Smooth muscle cell (in vitro differentiated cells): ENCODE measurements around the gene SLC49A4. TPM values are rescaled to one million over a fixed set of nuclear protein-coding genes. Genes with fewer than 3 reads are reported as not detected.

Source experiments
- DNase-seq: peaks from one replicate; lab custom pipeline; 2025; ENCODE audit not compliant: unreplicated experiment; lab: John Stamatoyannopoulos, UW
- H2AFZ ChIP-seq: fragments of 200-600 bp; sonication (generic); 2 replicates; pipeline ENCODE4 v1.6.0; 2016; ENCODE audit warnings: antibody characterized with exemption, low read depth, mild to moderate bottlenecking
- H3F3A ChIP-seq: fragments of 200-600 bp; sonication (generic); 2 replicates; pipeline ENCODE4 v1.6.0; 2017; ENCODE audit warnings: antibody characterized with exemption, low read depth
- H3K27ac ChIP-seq: fragments of 200-600 bp; sonication (generic); 2 replicates; pipeline ENCODE4 v1.5.1; 2016; ENCODE audit warnings: low read depth, mild to moderate bottlenecking
- H3K27me3 ChIP-seq: fragments of 200-600 bp; sonication (generic); 2 replicates; pipeline ENCODE4 v1.6.1; 2016; ENCODE audit warnings: low read depth, mild to moderate bottlenecking
- H3K36me3 ChIP-seq: fragments of 200-600 bp; sonication (generic); 2 replicates; pipeline ENCODE4 v1.5.1; 2016; ENCODE audit warnings: low read depth
- H3K4me1 ChIP-seq: fragments of 200-600 bp; sonication (generic); 2 replicates; pipeline ENCODE4 v1.5.1; 2016; ENCODE audit warnings: low read depth
- H3K4me2 ChIP-seq: fragments of 200-600 bp; sonication (generic); 2 replicates; pipeline ENCODE4 v1.6.0; 2016; ENCODE audit warnings: mild to moderate bottlenecking
- H3K4me3 ChIP-seq: fragments of 200-600 bp; sonication (generic); 2 replicates; pipeline ENCODE4 v1.5.1; 2016; ENCODE audit warnings: mild to moderate bottlenecking
- H3K79me2 ChIP-seq: fragments of 200-600 bp; sonication (generic); 2 replicates; pipeline ENCODE4 v1.6.0; 2016; ENCODE audit warnings: low read depth, mild to moderate bottlenecking
- H3K9ac ChIP-seq: fragments of 200-600 bp; sonication (generic); 2 replicates; pipeline ENCODE4 v1.6.0; 2016; ENCODE audit warnings: low read depth
- H3K9me3 ChIP-seq: fragments of 200-600 bp; sonication (generic); replicated peaks from 2 replicates; pipeline ENCODE4 v1.5.1; 2016; ENCODE audit warnings: low read depth
- H4K20me1 ChIP-seq: fragments of 200-600 bp; sonication (generic); 2 replicates; pipeline ENCODE4 v1.6.0; 2016; ENCODE audit warnings: low read depth
- CTCF ChIP-seq: fragments of 200-600 bp; sonication (generic); IDR thresholded peaks from 2 replicates; pipeline ENCODE4 v1.5.1; 2017; ENCODE audit warnings: borderline replicate concordance, mild to moderate bottlenecking, antibody characterized with exemption; ENCODE audit not compliant: insufficient read depth, poor library complexity, severe bottlenecking
- WGBS: methylation state at CpG from one replicate; pipeline ENCODE4 v1.1.7; 2016; ENCODE audit warnings: low lambda C conversion rate; 5-methylcytosine and 5-hydroxymethylcytosine counted together
- polyA plus RNA-seq: library from polyadenylated mRNA; unstranded; fragments of >200 nt; fragmentation: Nextera tagmentation; extraction: Ambion mirVana; gene quantifications from 2 replicates; pipeline ENCODE4 v1.2.1, GENCODE V29; 2016
- total RNA-seq: library from RNA; depleted of rRNA; stranded (reverse); fragments of >200 nt; gene quantifications from 2 replicates; pipeline ENCODE4 v1.2.3, GENCODE V29; 2014

SLC49A4 gene
- total and polyA plus RNA-seq, 2 experiments from 2014 or later: 7.8 to 19.5 TPM

GRCh38 chr3:122928396-122929187 lies 133.7 kb downstream of the SLC49A4 start:
- Histone ChIP-seq H2AFZ (no peak overlapping the region), H4K20me1 (no peaks in the 10 kb centered on the region), H3K27ac (no peak overlapping the region), H3K9ac (no peak overlapping the region), H3K27me3 (peaks cover 12% of the 10 kb centered on the region), H3F3A (no peaks in the 10 kb centered on the region), H3K9me3 (no peaks in the 10 kb centered on the region), H3K4me1 (no peaks in the 10 kb centered on the region), H3K36me3 (no peaks in the 10 kb centered on the region), H3K79me2 (no peaks in the 10 kb centered on the region), H3K4me2 (no peak overlapping the region), H3K4me3 (no peak overlapping the region)
- TF ChIP-seq CTCF: no peak
- WGBS: 90% methylated on average over 24 of the region's 24 CpGs
- no peak for DNase-seq

- no peak overlapping the region for H3K4me3 ChIP-seq
- H3K4me2 ChIP-seq: no peak overlapping the region
- no peak for DNase-seq
- H2AFZ ChIP-seq: no peak overlapping the region
- no peaks in the 10 kb centered on the region for H3K79me2 ChIP-seq
- H3K9ac ChIP-seq: no peak overlapping the region
- H3K9me3 ChIP-seq: no peaks in the 10 kb centered on the region
- H3K27me3 ChIP-seq: peaks cover 4% of the 10 kb centered on the region
- no peak for TF ChIP-seq CTCF
- WGBS: 70% methylated on average over 12 of the region's 12 CpGs
- H3K27ac ChIP-seq: no peak overlapping the region
- H3F3A ChIP-seq: no peaks in the 10 kb centered on the region
- no peaks in the 10 kb centered on the region for H4K20me1 ChIP-seq
- no peaks in the 10 kb centered on the region for H3K36me3 ChIP-seq
- H3K4me1 ChIP-seq: no peaks in the 10 kb centered on the region
These were observed 134.6 kb downstream of the SLC49A4 start for GRCh38 chr3:122929188-122930062.

GRCh38 chr3:122930063-122930997 lies 135.5 kb downstream of the SLC49A4 start:
- Histone ChIP-seq H3F3A (no peaks in the 10 kb centered on the region), H3K4me2 (no peak overlapping the region), H3K4me1 (no peaks in the 10 kb centered on the region), H2AFZ (no peak overlapping the region), H3K27ac (no peak overlapping the region), H3K79me2 (no peaks in the 10 kb centered on the region), H4K20me1 (no peaks in the 10 kb centered on the region), H3K9ac (no peak overlapping the region), H3K9me3 (no peaks in the 10 kb centered on the region), H3K36me3 (no peaks in the 10 kb centered on the region), H3K27me3 (no peaks in the 10 kb centered on the region), H3K4me3 (no peak overlapping the region)
- 90% methylated on average over 14 of the region's 14 CpGs for WGBS
- no peak for TF ChIP-seq CTCF
- no peak for DNase-seq

Other genes with a start within 250 kb of the SLC49A4 start
- gene PARP9, start 230.8 kb upstream of the SLC49A4 start, total RNA-seq: 4.7 and 5.1 TPM in 2 replicates
- 1.7 and 3.8 TPM in 2 replicates for gene PARP9, start 230.8 kb upstream of the SLC49A4 start, polyA plus RNA-seq
- gene DTX3L, start 230.7 kb upstream of the SLC49A4 start, total RNA-seq: 6.4 and 6.6 TPM in 2 replicates
- 2.2 and 3.6 TPM in 2 replicates for gene DTX3L, start 230.7 kb upstream of the SLC49A4 start, polyA plus RNA-seq
- not detected in 2 replicates for gene PARP15, start 217.4 kb upstream of the SLC49A4 start, total RNA-seq
- gene PARP15, start 217.4 kb upstream of the SLC49A4 start, polyA plus RNA-seq: 0.40 TPM in 1 of 2 replicates, not detected in the other
- gene PARP14, start 114.2 kb upstream of the SLC49A4 start, total RNA-seq: 14.5 and 26.2 TPM in 2 replicates
- gene PARP14, start 114.2 kb upstream of the SLC49A4 start, polyA plus RNA-seq: 2.8 and 3.0 TPM in 2 replicates
- gene HSPBAP1, start 1.2 kb upstream of the SLC49A4 start, total RNA-seq: 3.6 and 4.8 TPM in 2 replicates
- gene HSPBAP1, start 1.2 kb upstream of the SLC49A4 start, polyA plus RNA-seq: 2.7 and 5.4 TPM in 2 replicates
- 3.0 TPM in 1 of 2 replicates, not detected in the other for gene SEMA5B, start 232.7 kb downstream of the SLC49A4 start, total RNA-seq
- 0.92 TPM in 1 of 2 replicates, not detected in the other for gene SEMA5B, start 232.7 kb downstream of the SLC49A4 start, polyA plus RNA-seq